H9 (cell line): Measurements from ENCODE around the gene WDR44. TPM values are rescaled to one million over a fixed set of nuclear protein-coding genes. Genes with fewer than 3 reads are reported as not detected.

Source experiments
- DNase-seq: peaks from one replicate; pipeline ENCODE4 v3.0.0-alpha.2; 2017
- H2AFZ ChIP-seq: one replicate; pipeline ENCODE4 v1.6.1; 2013; ENCODE audit warnings: mild to moderate bottlenecking, low read length, control low read depth, moderate library complexity
- H2AK5ac ChIP-seq: 2 replicates; pipeline ENCODE4 v1.6.1; 2013; ENCODE audit warnings: low read length, control low read depth, mixed read lengths; ENCODE audit not compliant: insufficient read length
- H2BK120ac ChIP-seq: one replicate; pipeline ENCODE4 v1.6.1; 2013; ENCODE audit warnings: low read depth, mild to moderate bottlenecking, low read length, control low read depth, inconsistent platforms; ENCODE audit not compliant: poor library complexity, severe bottlenecking
- H2BK12ac ChIP-seq: 2 replicates; pipeline ENCODE4 v1.6.1; 2013; ENCODE audit warnings: low read length, control low read depth, mixed read lengths, low read depth; ENCODE audit not compliant: insufficient read length
- H2BK15ac ChIP-seq: 2 replicates; pipeline ENCODE4 v1.6.1; 2013; ENCODE audit warnings: low read depth, low read length, control low read depth
- H2BK20ac ChIP-seq: one replicate; pipeline ENCODE4 v1.6.1; 2013; ENCODE audit warnings: low read depth, mild to moderate bottlenecking, low read length, control low read depth, inconsistent platforms; ENCODE audit not compliant: poor library complexity, severe bottlenecking
- H2BK5ac ChIP-seq: 2 replicates; pipeline ENCODE4 v1.6.1; 2013; ENCODE audit warnings: low read length, control low read depth, mixed read lengths; ENCODE audit not compliant: insufficient read length
- H3K14ac ChIP-seq: 2 replicates; pipeline ENCODE4 v1.6.1; 2013; ENCODE audit warnings: low read length, control low read depth; ENCODE audit not compliant: insufficient read depth
- H3K18ac ChIP-seq: 2 replicates; pipeline ENCODE4 v1.6.1; 2013; ENCODE audit warnings: low read depth, mild to moderate bottlenecking, mixed read lengths, low read length, control low read depth; ENCODE audit not compliant: insufficient read length
- H3K23ac ChIP-seq: 2 replicates; pipeline ENCODE4 v1.6.1; 2013; ENCODE audit warnings: low read length, control low read depth, mixed read lengths, low read depth; ENCODE audit not compliant: insufficient read length
- H3K23me2 ChIP-seq: 2 replicates; pipeline ENCODE4 v1.6.1; 2013; ENCODE audit warnings: low read depth, mild to moderate bottlenecking, mixed read lengths, low read length, control low read depth; ENCODE audit not compliant: insufficient read length, poor library complexity, severe bottlenecking
- H3K27ac ChIP-seq: 2 replicates; pipeline ENCODE4 v1.5.1; 2013; ENCODE audit warnings: low read length, control low read depth, mixed read lengths, low read depth; ENCODE audit not compliant: insufficient read length
- H3K27me3 ChIP-seq: 2 replicates; pipeline ENCODE4 v1.6.1; 2013; ENCODE audit warnings: low read length, control low read depth, inconsistent platforms; ENCODE audit not compliant: insufficient read depth
- H3K4ac ChIP-seq: 2 replicates; pipeline ENCODE4 v1.6.1; 2013; ENCODE audit warnings: low read depth, mild to moderate bottlenecking, control low read depth, inconsistent platforms, low read length, moderate library complexity
- H3K4me1 ChIP-seq: 2 replicates; pipeline ENCODE4 v1.6.1; 2013; ENCODE audit warnings: low read length, control low read depth, inconsistent platforms; ENCODE audit not compliant: insufficient read depth
- H3K4me2 ChIP-seq: 2 replicates; pipeline ENCODE4 v1.6.1; 2013; ENCODE audit warnings: low read length, control low read depth, mixed read lengths; ENCODE audit not compliant: insufficient read length, insufficient read depth
- H3K56ac ChIP-seq: 2 replicates; pipeline ENCODE4 v1.6.1; 2013; ENCODE audit warnings: low read depth, mild to moderate bottlenecking, mixed read lengths, low read length, control low read depth; ENCODE audit not compliant: insufficient read length
- H3K79me1 ChIP-seq: 2 replicates; pipeline ENCODE4 v1.6.1; 2013; ENCODE audit warnings: low read depth, mild to moderate bottlenecking, moderate library complexity, low read length, control low read depth, inconsistent platforms; ENCODE audit not compliant: insufficient read depth, poor library complexity, severe bottlenecking
- H3K79me2 ChIP-seq: 2 replicates; pipeline ENCODE4 v1.6.1; 2013; ENCODE audit warnings: low read length, control low read depth, inconsistent platforms; ENCODE audit not compliant: insufficient read depth
- H3K9ac ChIP-seq: 2 replicates; pipeline ENCODE4 v1.6.1; 2013; ENCODE audit warnings: low read length, control low read depth, mixed read lengths; ENCODE audit not compliant: insufficient read length; ENCODE audit errors: extremely low read depth
- H3K9me3 ChIP-seq: one replicate; pipeline ENCODE4 v1.6.1; 2013; ENCODE audit warnings: low read depth, low read length, inconsistent platforms; ENCODE audit not compliant: control insufficient read depth
- H3T11ph ChIP-seq: one replicate; pipeline ENCODE4 v1.6.1; 2013; ENCODE audit warnings: mild to moderate bottlenecking, low read length, control low read depth, inconsistent platforms
- H4K20me1 ChIP-seq: one replicate; pipeline ENCODE4 v1.6.1; 2013; ENCODE audit not compliant: control insufficient read depth, insufficient read length, insufficient read depth
- H4K5ac ChIP-seq: 2 replicates; pipeline ENCODE4 v1.6.1; 2013; ENCODE audit warnings: low read depth, mild to moderate bottlenecking, mixed read lengths, low read length, control low read depth; ENCODE audit not compliant: insufficient read length
- H4K8ac ChIP-seq: replicated peaks from 2 replicates; pipeline ENCODE4 v1.6.1; 2013; ENCODE audit warnings: low read length, control low read depth, mixed read lengths, low read depth; ENCODE audit not compliant: insufficient read length
- H4K91ac ChIP-seq: 2 replicates; pipeline ENCODE4 v1.6.1; 2013; ENCODE audit warnings: low read depth, mild to moderate bottlenecking, moderate library complexity, mixed read lengths, low read length, control low read depth; ENCODE audit not compliant: insufficient read length
- H3K27ac Mint-ChIP-seq, 3 experiments: 2 replicates in 2 of 3; 3 replicates in 1 of 3; pipeline ENCODE4 v1.8.0; 2020 to 2021; ENCODE audit warnings: mixed read lengths in 3 of 3, mild to moderate bottlenecking in 1 of 3, moderate library complexity in 1 of 3
- H3K27me3 Mint-ChIP-seq: 2 replicates; pipeline ENCODE4 v1.8.0; 2021; ENCODE audit warnings: low read depth, mild to moderate bottlenecking, moderate library complexity, mixed read lengths
- H3K36me3 Mint-ChIP-seq, 3 experiments: 2 replicates in 2 of 3; 3 replicates in 1 of 3; pipeline ENCODE4 v1.8.0; 2020 to 2021; ENCODE audit warnings: low read depth in 3 of 3, mixed read lengths in 3 of 3; ENCODE audit not compliant: insufficient read depth in 1 of 3
- H3K4me1 Mint-ChIP-seq, 2 experiments: 2 replicates each; pipeline ENCODE4 v1.8.0; 2020; ENCODE audit warnings: mixed read lengths in 2 of 2
- H3K4me3 Mint-ChIP-seq, 2 experiments: 2 replicates in 1 of 2; 3 replicates in 1 of 2; pipeline ENCODE4 v1.8.0; 2020 to 2021; ENCODE audit warnings: mild to moderate bottlenecking in 2 of 2, mixed read lengths in 2 of 2, moderate library complexity in 1 of 2
- H3K9me3 Mint-ChIP-seq, 2 experiments: 2 replicates in 1 of 2; 3 replicates in 1 of 2; pipeline ENCODE4 v1.8.0; 2020; ENCODE audit warnings: mild to moderate bottlenecking in 2 of 2, mixed read lengths in 2 of 2, moderate library complexity in 1 of 2
- WGBS: extraction: QIAGEN DNeasy Blood & Tissue Kit; methylation state at CpG from one replicate; pipeline ENCODE4 v1.1.7; 2013; ENCODE audit warnings: missing lambda C conversion rate, low lambda C conversion rate, mixed read lengths; ENCODE audit not compliant: insufficient read length; ENCODE audit errors: extremely low coverage; 5-methylcytosine and 5-hydroxymethylcytosine counted together
- total RNA-seq: library from RNA; stranded (reverse); gene quantifications from 2 replicates; pipeline ENCODE4 v1.2.1, GENCODE V29; 2021
- TF ChIP-seq, protein P1 (sequence below): fragments of 200-600 bp; sonication (generic); conservative IDR thresholded peaks from 3 replicates; pipeline ENCODE4 v1.8.0; 2021; ENCODE audit warnings: antibody characterized with exemption, mild to moderate bottlenecking

Gene WDR44
- total RNA-seq, 1 experiment from 2014 or later = 29.6 TPM

DNA sequence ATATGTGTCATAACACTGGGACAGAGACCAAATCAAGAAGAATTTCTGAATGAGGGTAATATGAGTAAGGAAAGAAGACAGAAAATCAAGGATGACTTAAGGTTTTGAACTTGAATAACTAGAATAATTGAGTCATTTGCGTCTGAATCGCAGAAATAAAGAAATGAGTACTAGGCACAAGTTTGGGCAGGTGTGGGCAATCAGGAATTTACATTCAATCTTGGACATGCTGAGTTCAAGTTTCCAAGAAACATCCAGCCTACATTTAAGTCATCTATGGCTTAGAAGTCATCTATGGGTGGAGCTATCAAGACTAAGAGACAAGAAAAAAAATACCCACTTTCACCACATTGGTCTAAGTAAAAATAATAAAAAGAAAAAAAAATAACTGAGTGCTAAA lies 30.4 kb upstream of the WDR44 start:
- no peaks in the 10 kb centered on the region for H3K79me2 ChIP-seq
- no peak overlapping the region for H2AFZ ChIP-seq
- peaks cover 15% of the 10 kb centered on the region for H3K9me3 ChIP-seq
- H3K27ac Mint-ChIP-seq = no peak overlapping the region
- H3K79me1 ChIP-seq = no peaks in the 10 kb centered on the region
- H3K14ac ChIP-seq = no peak overlapping the region
- H3K23ac ChIP-seq = no peak overlapping the region
- no peak overlapping the region for H3K27ac ChIP-seq
- H3K27me3 Mint-ChIP-seq = no peaks in the 10 kb centered on the region
- H3K18ac ChIP-seq = no peak overlapping the region
- no peak for DNase-seq
- no peak overlapping the region for H3K4me3 Mint-ChIP-seq
- H2BK20ac ChIP-seq = no peak overlapping the region
- H3K9ac ChIP-seq = no peak overlapping the region
- no peak overlapping the region for H4K5ac ChIP-seq
- peaks cover 0 to 3% (median 3%) of the 10 kb centered on the region in 3 experiments; a peak in 1 of 7 replicates for H3K36me3 Mint-ChIP-seq
- H3K23me2 ChIP-seq = no peaks in the 10 kb centered on the region
- no peak overlapping the region for H3T11ph ChIP-seq
- no peak overlapping the region for H2BK5ac ChIP-seq
- no CpG with 5 or more reads among the region's 2 CpGs for WGBS
- no peak overlapping the region for H2BK12ac ChIP-seq
- H3K4me2 ChIP-seq = no peak overlapping the region
- H4K8ac ChIP-seq = no peak overlapping the region
- TF ChIP-seq, protein P1, sequence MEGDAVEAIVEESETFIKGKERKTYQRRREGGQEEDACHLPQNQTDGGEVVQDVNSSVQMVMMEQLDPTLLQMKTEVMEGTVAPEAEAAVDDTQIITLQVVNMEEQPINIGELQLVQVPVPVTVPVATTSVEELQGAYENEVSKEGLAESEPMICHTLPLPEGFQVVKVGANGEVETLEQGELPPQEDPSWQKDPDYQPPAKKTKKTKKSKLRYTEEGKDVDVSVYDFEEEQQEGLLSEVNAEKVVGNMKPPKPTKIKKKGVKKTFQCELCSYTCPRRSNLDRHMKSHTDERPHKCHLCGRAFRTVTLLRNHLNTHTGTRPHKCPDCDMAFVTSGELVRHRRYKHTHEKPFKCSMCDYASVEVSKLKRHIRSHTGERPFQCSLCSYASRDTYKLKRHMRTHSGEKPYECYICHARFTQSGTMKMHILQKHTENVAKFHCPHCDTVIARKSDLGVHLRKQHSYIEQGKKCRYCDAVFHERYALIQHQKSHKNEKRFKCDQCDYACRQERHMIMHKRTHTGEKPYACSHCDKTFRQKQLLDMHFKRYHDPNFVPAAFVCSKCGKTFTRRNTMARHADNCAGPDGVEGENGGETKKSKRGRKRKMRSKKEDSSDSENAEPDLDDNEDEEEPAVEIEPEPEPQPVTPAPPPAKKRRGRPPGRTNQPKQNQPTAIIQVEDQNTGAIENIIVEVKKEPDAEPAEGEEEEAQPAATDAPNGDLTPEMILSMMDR = no peak
- no peak overlapping the region for H4K91ac ChIP-seq
- H3K4me1 Mint-ChIP-seq = no peaks in the 10 kb centered on the region
- H2BK15ac ChIP-seq = no peak overlapping the region
- H3K56ac ChIP-seq = no peak overlapping the region
- peaks cover 0 to 44% of the 10 kb centered on the region in 2 experiments; a peak in 4 of 5 replicates for H3K9me3 Mint-ChIP-seq
- H2AK5ac ChIP-seq = no peak overlapping the region
- H3K4me1 ChIP-seq = no peaks in the 10 kb centered on the region
- no peak overlapping the region for H3K4ac ChIP-seq
- no peak overlapping the region for H2BK120ac ChIP-seq
- H3K27me3 ChIP-seq = no peaks in the 10 kb centered on the region
- H4K20me1 ChIP-seq = no peaks in the 10 kb centered on the region
